Measurements from ENCODE around the gene SETD2.
A peak's percentile ranks its signal among the peaks of the same experiment; 100 is the strongest.

- TF ChIP-seq CTCF (IDR thresholded peaks at IDR 0.05; ENCODE audit: poor library complexity) (peak; percentile 13), EZH2 (IDR thresholded peaks at IDR 0.05; ENCODE audit: borderline replicate concordance) (no peak), EZH2phosphoT487 (IDR thresholded peaks at IDR 0.05; ENCODE audit: low read depth, severe bottlenecking, unreplicated experiment) (no peak)
These were observed 154.4 kb downstream of the SETD2 start for GRCh38 chr3:47009225-47010110.
